ENCODE results near the gene APBA1. TPM values are rescaled to one million over a fixed set of nuclear protein-coding genes. Genes with fewer than 3 reads are reported as not detected.

APBA1 gene
- polyA plus RNA-seq, 1 experiment, result 4.6 TPM

DNA sequence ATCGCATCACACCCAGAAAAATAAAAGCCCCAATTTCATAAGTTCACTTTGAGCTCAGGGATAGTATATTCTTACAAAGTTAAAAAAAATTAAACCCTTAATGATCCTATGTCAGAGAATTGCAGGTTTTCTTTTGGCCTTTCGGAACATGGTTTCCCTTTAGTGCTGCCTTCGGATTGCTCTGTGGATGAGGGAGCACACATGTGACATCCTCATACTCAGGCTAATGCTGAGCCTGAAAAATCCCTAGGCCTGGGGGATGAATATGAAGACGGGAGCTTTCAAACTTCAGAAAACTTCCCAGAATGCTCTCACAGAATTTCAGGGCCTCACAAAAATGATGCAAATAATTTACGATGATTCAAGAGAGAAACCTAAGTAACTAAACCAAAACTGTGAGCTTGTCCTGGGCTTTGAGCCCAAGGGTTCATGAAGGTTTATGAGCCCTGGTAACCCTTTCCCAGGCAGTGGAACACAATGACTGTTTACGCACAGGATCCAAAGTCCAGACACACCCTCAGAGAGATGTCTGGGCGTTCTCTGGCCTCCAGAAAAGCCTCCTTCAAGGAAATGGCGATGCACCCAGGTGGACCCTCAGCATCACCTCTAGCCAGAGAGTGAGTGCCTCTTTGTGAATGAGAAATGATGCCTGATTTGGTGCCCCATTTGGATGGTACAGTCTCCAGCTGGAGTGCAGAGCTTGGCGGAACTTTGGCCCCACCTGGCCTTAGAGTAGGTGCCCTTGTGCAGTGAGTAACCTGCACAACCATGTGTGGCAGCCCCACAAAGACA, 201.8 kb downstream of the APBA1 start:
- Histone ChIP-seq H3K36me3 (ENCODE audit: control insufficient read depth, insufficient read depth, low read length) (no peaks in the 10 kb centered on the region), H3K4me3 (ENCODE audit: low read depth, low read length) (no peak overlapping the region), H3K27me3 (ENCODE audit: control insufficient read depth, insufficient read depth, low read length) (no peaks in the 10 kb centered on the region)
- POLR2A ChIA-PET, result no interaction called here
- CTCF ChIA-PET, result no interaction called here
- TF ChIP-seq, protein P1, sequence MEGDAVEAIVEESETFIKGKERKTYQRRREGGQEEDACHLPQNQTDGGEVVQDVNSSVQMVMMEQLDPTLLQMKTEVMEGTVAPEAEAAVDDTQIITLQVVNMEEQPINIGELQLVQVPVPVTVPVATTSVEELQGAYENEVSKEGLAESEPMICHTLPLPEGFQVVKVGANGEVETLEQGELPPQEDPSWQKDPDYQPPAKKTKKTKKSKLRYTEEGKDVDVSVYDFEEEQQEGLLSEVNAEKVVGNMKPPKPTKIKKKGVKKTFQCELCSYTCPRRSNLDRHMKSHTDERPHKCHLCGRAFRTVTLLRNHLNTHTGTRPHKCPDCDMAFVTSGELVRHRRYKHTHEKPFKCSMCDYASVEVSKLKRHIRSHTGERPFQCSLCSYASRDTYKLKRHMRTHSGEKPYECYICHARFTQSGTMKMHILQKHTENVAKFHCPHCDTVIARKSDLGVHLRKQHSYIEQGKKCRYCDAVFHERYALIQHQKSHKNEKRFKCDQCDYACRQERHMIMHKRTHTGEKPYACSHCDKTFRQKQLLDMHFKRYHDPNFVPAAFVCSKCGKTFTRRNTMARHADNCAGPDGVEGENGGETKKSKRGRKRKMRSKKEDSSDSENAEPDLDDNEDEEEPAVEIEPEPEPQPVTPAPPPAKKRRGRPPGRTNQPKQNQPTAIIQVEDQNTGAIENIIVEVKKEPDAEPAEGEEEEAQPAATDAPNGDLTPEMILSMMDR (IDR thresholded peaks at IDR 0.05; ENCODE audit: insufficient read depth, low read depth, low read length), result no peak
- no peak for DNase-seq (ENCODE audit: low read depth)

DNA sequence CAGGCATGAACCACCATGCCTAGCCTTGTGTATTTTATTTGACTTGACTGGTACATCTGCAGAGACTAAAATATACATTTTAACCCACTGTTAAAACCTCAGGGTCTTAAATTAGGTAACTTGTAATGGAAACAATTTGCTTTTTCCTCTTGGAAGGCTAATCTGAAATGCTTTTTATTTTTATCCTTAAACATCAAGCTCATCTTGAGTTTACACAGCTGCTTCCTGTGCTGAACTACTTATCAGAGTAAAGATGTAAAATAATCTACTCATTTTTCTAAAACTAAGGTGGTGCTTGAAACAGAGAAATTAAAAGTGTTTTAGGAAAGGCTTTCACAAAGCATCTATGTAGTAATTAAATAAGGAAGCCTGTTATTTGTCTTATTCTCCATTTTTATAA, 203.0 kb downstream of the APBA1 start:
- TF ChIP-seq, protein P1 (IDR thresholded peaks at IDR 0.05; ENCODE audit: insufficient read depth, low read depth, low read length), result no peak
- POLR2A ChIA-PET, result no interaction called here
- Histone ChIP-seq H3K27me3 (ENCODE audit: control insufficient read depth, insufficient read depth, low read length) (no peaks in the 10 kb centered on the region), H3K4me3 (ENCODE audit: low read depth, low read length) (no peak overlapping the region), H3K36me3 (ENCODE audit: control insufficient read depth, insufficient read depth, low read length) (no peaks in the 10 kb centered on the region)
- CTCF ChIA-PET, result no interaction called here
- no peak for DNase-seq (ENCODE audit: low read depth)

DNA sequence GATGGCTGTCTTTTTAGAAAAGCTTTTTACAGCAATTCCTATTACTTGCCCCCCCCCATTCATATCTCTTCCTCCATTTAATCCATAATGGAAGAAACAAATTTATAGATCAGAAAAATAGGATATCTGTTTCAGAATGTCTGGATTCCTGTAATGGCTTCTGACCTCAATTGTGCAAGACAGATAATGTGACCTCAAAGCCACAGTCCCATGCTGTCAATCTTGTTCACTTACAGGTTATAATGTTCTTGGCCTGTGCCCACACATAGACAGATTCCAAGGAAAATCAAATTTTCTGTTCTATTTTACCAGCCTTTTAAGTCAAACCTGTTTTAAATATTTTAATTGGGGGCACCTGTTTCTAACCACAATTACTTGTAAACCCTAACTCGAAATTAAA, 203.8 kb downstream of the APBA1 start:
- TF ChIP-seq, protein P1 (IDR thresholded peaks at IDR 0.05; ENCODE audit: insufficient read depth, low read depth, low read length), result no peak
- DNase-seq (ENCODE audit: low read depth), result no peak
- POLR2A ChIA-PET, result no interaction called here
- CTCF ChIA-PET, result no interaction called here
- Histone ChIP-seq H3K27me3 (ENCODE audit: control insufficient read depth, insufficient read depth, low read length) (no peaks in the 10 kb centered on the region), H3K36me3 (ENCODE audit: control insufficient read depth, insufficient read depth, low read length) (no peaks in the 10 kb centered on the region), H3K4me3 (ENCODE audit: low read depth, low read length) (no peak overlapping the region)

DNA sequence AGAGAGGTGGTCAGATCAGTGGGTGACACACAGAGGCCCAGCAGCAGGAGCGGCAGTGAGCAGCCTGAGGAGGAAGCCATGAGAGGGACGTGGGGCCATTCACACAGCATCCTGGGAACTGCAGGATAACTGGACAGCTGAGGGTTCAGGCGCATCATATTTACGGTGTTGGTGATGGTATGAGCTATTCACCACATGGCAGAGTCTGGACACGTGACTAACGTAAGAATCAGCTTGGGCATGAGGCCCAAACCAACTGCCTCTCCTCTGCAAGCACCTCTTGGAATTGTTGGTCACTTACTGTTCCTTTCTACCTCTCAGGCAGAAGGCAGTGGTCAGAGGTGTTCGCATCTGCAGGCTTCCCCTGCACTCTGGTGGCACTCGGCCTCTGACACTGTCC, 206.0 kb downstream of the APBA1 start:
- ChIA-PET CTCF (no interaction called here), POLR2A (no interaction called here)
- H3K4me3 ChIP-seq (ENCODE audit: low read depth, low read length), result no peak overlapping the region
- no peak for DNase-seq (ENCODE audit: low read depth)
- TF ChIP-seq, protein P1 (IDR thresholded peaks at IDR 0.05; ENCODE audit: insufficient read depth, low read depth, low read length), result no peak
- no peaks in the 10 kb centered on the region for H3K27me3 ChIP-seq (ENCODE audit: control insufficient read depth, insufficient read depth, low read length)
- H3K36me3 ChIP-seq (ENCODE audit: control insufficient read depth, insufficient read depth, low read length), result no peaks in the 10 kb centered on the region

DNA sequence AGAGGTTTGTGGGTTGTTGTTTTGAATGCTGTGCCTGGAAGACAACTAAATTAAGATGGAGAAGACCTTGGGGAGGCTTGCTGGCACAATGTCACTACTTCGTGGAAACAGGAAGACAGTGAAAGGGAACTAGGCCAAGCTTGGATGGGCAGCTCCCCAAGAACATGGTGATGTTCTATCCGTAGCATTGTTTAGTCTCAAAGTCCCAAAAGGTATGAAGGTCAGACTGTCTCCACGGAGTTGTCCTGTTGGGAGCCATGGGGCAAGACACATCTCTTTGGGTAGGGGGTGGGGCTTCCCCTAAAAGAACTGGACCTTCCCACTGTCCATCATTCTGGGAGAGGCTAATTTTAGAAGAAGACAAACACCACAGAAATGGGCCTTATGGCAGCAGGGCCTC, 206.7 kb downstream of the APBA1 start:
- H3K36me3 ChIP-seq (ENCODE audit: control insufficient read depth, insufficient read depth, low read length), result no peaks in the 10 kb centered on the region
- no peak overlapping the region for H3K4me3 ChIP-seq (ENCODE audit: low read depth, low read length)
- TF ChIP-seq, protein P1 (IDR thresholded peaks at IDR 0.05; ENCODE audit: insufficient read depth, low read depth, low read length), result no peak
- no peaks in the 10 kb centered on the region for H3K27me3 ChIP-seq (ENCODE audit: control insufficient read depth, insufficient read depth, low read length)
- ChIA-PET CTCF (interaction anchor here (0.7 kb wide), 1 partner anchor 85 kb away, joined by 3 read pairs; no protein-coding TSS in a partner anchor), POLR2A (interaction anchor here (0.5 kb wide), 1 partner anchor 366 kb away, joined by 3 read pairs; no protein-coding TSS in a partner anchor)
- DNase-seq (ENCODE audit: low read depth), result no peak

All from BJ (cell line).